Gastrocnemius medialis (tissue), 4 donors: Measurements from ENCODE around the gene ZNF524.

ENCODE experiments used
- CTCF ChIP-seq, 5 experiments: fragments of 450-650 bp in 3 of 5; fragments of 200-600 bp in 2 of 5; sonication (generic) in 2 of 5; IDR thresholded peaks in 4 of 5; conservative IDR thresholded peaks in 1 of 5; 1 replicate in 4 of 5; 2 replicates in 1 of 5; pipeline ENCODE4 v1.5.1; 2016 to 2019; ENCODE audit warnings: antibody characterized with exemption in 5 of 5, mild to moderate bottlenecking in 3 of 5, moderate library complexity in 3 of 5
- POLR2A ChIP-seq, 2 donors: fragments of 450-650 bp; IDR thresholded peaks; one replicate each; pipeline ENCODE4 v1.6.1; 2017; ENCODE audit warnings: antibody characterized with exemption in 2 of 2, mild to moderate bottlenecking in 2 of 2, moderate library complexity in 2 of 2

- TF ChIP-seq CTCF (IDR thresholded peaks at IDR 0.05 in 4 of 5, conservative IDR thresholded peaks at IDR 0.05 in 1 of 5) (no peak), POLR2A (IDR thresholded peaks at IDR 0.05) (no peak)
These were observed 18.8 kb upstream of the ZNF524 start for GRCh38 chr19:55581145-55581822.
